IMR-90 (cell line): Measurements from ENCODE around the gene G3BP1. TPM values are rescaled to one million over a fixed set of nuclear protein-coding genes. Genes with fewer than 3 reads are reported as not detected.

Experiments
- ATAC-seq: fragments of 200-7000 bp; cut with Tn5 transposase; 2 replicates; pipeline ENCODE4 v1.9.1; 2020; ENCODE audit warnings: low read depth, mild to moderate bottlenecking, moderate library complexity
- BruUV-seq: library from RNA; stranded (reverse); fragments of 400-500 nt; replicated peaks from 2 replicates; lab custom pipeline; 2021; lab: Mats Ljungman, UMichigan
- CTCF ChIA-PET: fragments of 300-600 bp; formaldehyde crosslinking; extraction: SDS; loops from one replicate; lab custom pipeline; 2021; ENCODE audit warnings: antibody characterized with exemption; lab: Yijun Ruan, JAX
- POLR2A ChIA-PET: fragments of 300-600 bp; sonication (Branson Sonifier 250); formaldehyde crosslinking; loops from one replicate; lab custom pipeline; 2022; ENCODE audit warnings: antibody characterized with exemption; ENCODE audit not compliant: unreplicated experiment; lab: Charles Lee
- DNase-seq: peaks from one replicate; pipeline ENCODE4 v3.0.0; 2013
- H2AFZ ChIP-seq: replicated peaks from 2 replicates; pipeline ENCODE3; 2013; ENCODE audit warnings: low read length, mild to moderate bottlenecking; ENCODE audit not compliant: poor library complexity
- H2AK5ac ChIP-seq: 2 replicates; pipeline ENCODE4 v1.6.1; 2013; ENCODE audit warnings: low read depth, low read length, inconsistent platforms
- H2AK9ac ChIP-seq: replicated peaks from 2 replicates; pipeline ENCODE3; 2013; ENCODE audit warnings: mild to moderate bottlenecking, low read depth, low read length, moderate library complexity; ENCODE audit not compliant: poor library complexity
- H2BK120ac ChIP-seq: 2 replicates; pipeline ENCODE4 v1.6.1; 2013; ENCODE audit warnings: low read depth, low read length, inconsistent platforms
- H2BK15ac ChIP-seq: 3 replicates; pipeline ENCODE4 v1.6.1; 2013; ENCODE audit warnings: low read depth, low read length, inconsistent platforms
- H2BK20ac ChIP-seq: 2 replicates; pipeline ENCODE4 v1.6.1; 2013; ENCODE audit warnings: low read depth, mild to moderate bottlenecking, inconsistent platforms, low read length, moderate library complexity
- H2BK5ac ChIP-seq: 2 replicates; pipeline ENCODE4 v1.6.1; 2013; ENCODE audit warnings: mild to moderate bottlenecking, low read depth, low read length, inconsistent platforms; ENCODE audit not compliant: poor library complexity, severe bottlenecking
- H3K14ac ChIP-seq: replicated peaks from 2 replicates; pipeline ENCODE4 v1.6.1; 2013; ENCODE audit warnings: low read depth, low read length, inconsistent platforms
- H3K18ac ChIP-seq: 2 replicates; pipeline ENCODE4 v1.6.1; 2013; ENCODE audit warnings: low read depth, low read length, control low read depth
- H3K23ac ChIP-seq: 2 replicates; pipeline ENCODE4 v1.6.1; 2013; ENCODE audit warnings: low read depth, low read length, inconsistent platforms
- H3K27ac ChIP-seq: 2 replicates; pipeline ENCODE4 v1.5.1; 2013; ENCODE audit warnings: mild to moderate bottlenecking, control low read depth, low read length; ENCODE audit not compliant: insufficient read depth
- H3K27me3 ChIP-seq: 2 replicates; pipeline ENCODE4 v1.6.1; 2013; ENCODE audit warnings: low read length; ENCODE audit not compliant: control insufficient read depth, insufficient read depth
- H3K36me3 ChIP-seq: 2 replicates; pipeline ENCODE4 v1.6.1; 2013; ENCODE audit warnings: low read length, mixed read lengths; ENCODE audit not compliant: control insufficient read depth, insufficient read depth
- H3K4ac ChIP-seq: 2 replicates; pipeline ENCODE4 v1.6.1; 2013; ENCODE audit warnings: low read depth, low read length, inconsistent platforms
- H3K4me1 ChIP-seq: 2 replicates; pipeline ENCODE4 v1.6.1; 2013; ENCODE audit warnings: low read length, mixed read lengths; ENCODE audit not compliant: control insufficient read depth, insufficient read depth
- H3K4me2 ChIP-seq: 2 replicates; pipeline ENCODE4 v1.6.1; 2013; ENCODE audit warnings: low read depth, mild to moderate bottlenecking, control low read depth, low read length, moderate library complexity
- H3K4me3 ChIP-seq: 2 replicates; pipeline ENCODE4 v1.5.1; 2013; ENCODE audit warnings: low read depth, mild to moderate bottlenecking, control low read depth, low read length, moderate library complexity; ENCODE audit not compliant: insufficient read depth
- H3K56ac ChIP-seq: 2 replicates; pipeline ENCODE4 v1.6.1; 2013; ENCODE audit warnings: low read length, inconsistent platforms; ENCODE audit not compliant: insufficient read depth; ENCODE audit errors: extremely low read depth
- H3K79me1 ChIP-seq, 2 experiments: 2 replicates each; pipeline ENCODE4 v1.6.1; 2013; ENCODE audit warnings: low read length in 2 of 2, inconsistent platforms in 1 of 2, low read depth in 1 of 2
- H3K9ac ChIP-seq: 2 replicates; pipeline ENCODE4 v1.6.1; 2013; ENCODE audit warnings: low read depth, low read length, control low read depth
- H3K9me1 ChIP-seq: 2 replicates; pipeline ENCODE4 v1.6.1; 2013; ENCODE audit warnings: low read length, inconsistent platforms; ENCODE audit not compliant: insufficient read depth
- H3K9me3 ChIP-seq: 2 replicates; pipeline ENCODE4 v1.6.1; 2013; ENCODE audit warnings: low read length; ENCODE audit not compliant: control insufficient read depth, insufficient read depth
- H4K20me1 ChIP-seq: 2 replicates; pipeline ENCODE4 v1.6.1; 2013; ENCODE audit warnings: low read length, inconsistent platforms; ENCODE audit not compliant: insufficient read depth
- H4K5ac ChIP-seq: 2 replicates; pipeline ENCODE4 v1.6.1; 2013; ENCODE audit warnings: mild to moderate bottlenecking, low read depth, low read length, control low read depth
- H4K8ac ChIP-seq, 2 experiments: 2 replicates each; pipeline ENCODE4 v1.6.1; 2013; ENCODE audit warnings: low read depth in 2 of 2, low read length in 2 of 2, control low read depth in 1 of 2, inconsistent platforms in 1 of 2
- H4K91ac ChIP-seq: 2 replicates; pipeline ENCODE4 v1.6.1; 2013; ENCODE audit warnings: low read depth, low read length, inconsistent platforms; ENCODE audit not compliant: insufficient read depth
- RCOR1 ChIP-seq: IDR thresholded peaks from 2 replicates; pipeline ENCODE4 v1.6.1; 2012; ENCODE audit warnings: mild to moderate bottlenecking, low read length, improper control_type of control experiment; ENCODE audit not compliant: insufficient replicate concordance
- WGBS, 2 experiments: methylation state at CpG; one replicate each; pipeline versions ENCODE4 v1.1.5 to v1.1.7; 2013; ENCODE audit warnings: missing lambda C conversion rate in 2 of 2; ENCODE audit not compliant: insufficient read length in 1 of 2; ENCODE audit errors: extremely low coverage in 2 of 2; 5-methylcytosine and 5-hydroxymethylcytosine counted together
- dilution Hi-C: fragments of 300-500 bp; cut with HindIII; formaldehyde crosslinking; loops from one replicate; pipeline ENCODE4 v1.14.3; 2018; ENCODE audit warnings: low sequenced_read_pairs; ENCODE audit not compliant: unreplicated experiment
- in situ Hi-C: fragments of 300-500 bp; cut with MboI; formaldehyde crosslinking; loops from 3 replicates; pipeline ENCODE4 v1.14.3; 2019; ENCODE audit warnings: low sequenced_read_pairs, inconsistent platforms, mixed read lengths
- intact Hi-C: fragments of 100-400 bp; cut with micrococcal nuclease; formaldehyde crosslinking; loops from 2 replicates; pipeline ENCODE4 v1.10.0; 2022
- polyA plus RNA-seq, 3 experiments: library from polyadenylated mRNA; depleted of rRNA; stranded (reverse); fragments of >200 nt; gene quantifications; 2 replicates each; pipeline ENCODE4 v1.2.3, GENCODE V29; 2012; ENCODE audit warnings: low replicate concordance in 1 of 3
- total RNA-seq: library from RNA; depleted of rRNA; stranded (reverse); fragments of >200 nt; gene quantifications from 2 replicates; pipeline ENCODE4 v1.2.3, GENCODE V29; 2012

Gene G3BP1
- total and polyA plus RNA-seq, 2 of the 4 experiments (the other 2 are of a cell fraction): 40.2 to 482 TPM

DNA sequence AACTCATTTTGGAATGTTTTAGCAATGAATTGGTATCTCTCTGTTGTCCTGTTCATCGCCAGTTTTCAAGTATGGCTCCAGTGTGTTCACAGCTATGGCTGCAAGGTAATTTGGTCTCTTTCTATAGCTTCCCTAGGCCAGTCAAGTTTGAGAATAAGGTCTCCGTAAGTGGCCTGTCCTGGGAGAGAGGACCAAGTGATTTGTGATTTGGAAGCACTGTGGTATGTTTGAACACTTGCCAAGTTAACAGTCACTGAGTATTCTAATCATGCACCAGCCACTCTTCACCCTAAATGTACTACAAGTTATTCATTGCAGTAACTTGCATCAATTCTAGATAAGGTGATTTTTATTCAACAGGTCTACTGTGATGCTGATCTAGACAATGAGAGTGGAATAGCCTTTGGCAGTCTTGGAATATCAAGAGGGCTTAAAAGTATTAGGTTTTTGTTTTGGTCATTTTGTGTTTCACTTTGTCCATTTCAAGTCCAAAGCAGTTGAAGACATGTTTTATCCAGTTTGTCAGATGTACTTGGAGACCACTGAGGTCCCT lies 41.1 kb downstream of the G3BP1 start:
- CTCF ChIA-PET: interaction anchor here (2.2 kb wide), 1 partner anchor 13 kb away, joined by 5 read pairs; no protein-coding TSS in a partner anchor
- no peak overlapping the region for H4K5ac ChIP-seq
- H3K36me3 ChIP-seq: peaks cover 17% of the 10 kb centered on the region
- H3K9me1 ChIP-seq: no peaks in the 10 kb centered on the region
- H2AK9ac ChIP-seq: no peak overlapping the region
- dilution Hi-C loops (no loop called here), in situ Hi-C loops (no loop called here), intact Hi-C loops (no loop called here)
- H3K23ac ChIP-seq: no peak overlapping the region
- H2AK5ac ChIP-seq: no peak overlapping the region
- no peak overlapping the region for H2BK5ac ChIP-seq
- no TSS peak for BruUV-seq
- H3K14ac ChIP-seq: no peak overlapping the region
- H3K9ac ChIP-seq: no peak overlapping the region
- POLR2A ChIA-PET: no interaction called here
- 0 out of 2 replicates have a peak, but pooled peaks cover 13% of the 10 kb centered on the region for H4K20me1 ChIP-seq
- H3K27me3 ChIP-seq: no peaks in the 10 kb centered on the region
- H3K56ac ChIP-seq: no peak overlapping the region
- ATAC-seq (peak; percentile 28), DNase-seq (peak; percentile 54)
- peaks cover 24 to 47% of the 10 kb centered on the region in 2 experiments; a peak in 3 of 4 replicates for H3K79me1 ChIP-seq
- no peak overlapping the region for H2BK20ac ChIP-seq
- H3K27ac ChIP-seq: no peak overlapping the region
- H4K91ac ChIP-seq: no peak overlapping the region
- H4K8ac ChIP-seq: no peak overlapping the region
- no peaks in the 10 kb centered on the region for H3K9me3 ChIP-seq
- H3K18ac ChIP-seq: no peak overlapping the region
- no peak for TF ChIP-seq RCOR1
- no peak overlapping the region for H3K4ac ChIP-seq
- no peak overlapping the region for H2BK15ac ChIP-seq
- WGBS, 2 experiments: 100% methylated on average over 1 of the region's 2 CpGs; no CpG with 5 or more reads in 1 of the 2 experiments
- H3K4me2 ChIP-seq: no peak overlapping the region
- peaks cover 9% of the 10 kb centered on the region for H3K4me1 ChIP-seq
- H2AFZ ChIP-seq: no peak overlapping the region
- no peak overlapping the region for H2BK120ac ChIP-seq
- H3K4me3 ChIP-seq: no peak overlapping the region
